ENCODE measurements around the gene NLGN2. TPM values are rescaled to one million over a fixed set of nuclear protein-coding genes. Genes with fewer than 3 reads are reported as not detected.

Gene NLGN2
- total RNA-seq, 2 experiments from 2014 or later: 0.06 to 1.2 TPM

DNA sequence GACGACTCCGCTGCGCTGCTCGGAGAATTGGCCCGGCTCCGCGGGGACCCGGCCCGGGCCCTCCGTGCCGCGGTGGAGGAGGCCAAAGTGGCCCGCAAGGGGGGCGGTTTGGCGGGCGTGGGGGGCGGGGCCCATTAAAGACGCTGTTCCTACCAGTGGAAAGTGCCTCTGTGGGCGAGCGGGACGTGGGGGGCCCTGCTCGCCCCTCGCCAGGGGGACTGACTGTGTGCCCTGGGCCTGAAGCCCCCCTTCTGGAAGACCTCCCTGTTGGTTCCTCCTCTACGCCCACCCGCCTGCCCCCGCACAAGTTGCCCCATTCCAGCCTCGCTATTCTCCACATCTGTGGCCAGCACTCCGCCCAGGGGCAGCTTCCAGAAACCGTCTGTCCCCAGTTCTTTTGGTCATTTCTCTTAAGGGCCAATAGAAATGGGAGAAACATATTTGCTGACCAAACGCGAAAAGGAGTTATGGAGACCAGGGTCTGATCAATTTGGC, 29.8 kb downstream of the NLGN2 start:
- Histone ChIP-seq H3K36me3 (ENCODE audit: insufficient read depth, low read length) (no peaks in the 10 kb centered on the region), H3K4me2 (ENCODE audit: low read length) (peak overlapping the region; percentile 99), H3K9me3 (ENCODE audit: low read length) (no peaks in the 10 kb centered on the region), H3K9me2 (ENCODE audit: insufficient read depth, low read length) (no peaks in the 10 kb centered on the region), H4K20me1 (ENCODE audit: insufficient read depth, low read length) (no peaks in the 10 kb centered on the region), H3K79me2 (ENCODE audit: insufficient read depth, low read depth, low read length) (peaks cover 4% of the 10 kb centered on the region; the same call in 1 of the 2 replicates), H3K4me3 (ENCODE audit: low read depth, low read length, poor library complexity, severe bottlenecking) (peak overlapping the region; percentile 76), H3K27ac (ENCODE audit: low read depth, low read length, poor library complexity, severe bottlenecking) (no peak overlapping the region), H2AFZ (ENCODE audit: low read length) (no peak overlapping the region), H3K4me1 (ENCODE audit: insufficient read depth, low read length, poor library complexity, severe bottlenecking) (peaks cover 40% of the 10 kb centered on the region)
- no TSS peak for BruUV-seq (replicated peaks)
- CTCF ChIA-PET (ENCODE audit: unreplicated experiment): interaction anchor here (1.4 kb wide), 1 partner anchor 107 kb away, joined by 6 read pairs; no protein-coding TSS in a partner anchor
- no peak for TF ChIP-seq EZH2phosphoT487 (IDR thresholded peaks at IDR 0.05; ENCODE audit: borderline replicate concordance, low read depth, low read length)
- no peak for DNase-seq (ENCODE audit: low spot score)
- intact Hi-C loops (cut with micrococcal nuclease; ENCODE audit: unreplicated experiment): loop anchor here (1.0 to 5.0 kb wide), 4 partner anchors 47 to 400 kb away; partner anchors contain the start of genes POLR2A, SENP3 and SLC16A13
- POLR2A ChIA-PET: interaction anchor here (0.5 kb wide), 1 partner anchor 13 kb away, joined by 6 read pairs; no protein-coding TSS in a partner anchor

GRCh38 chr17:7437950-7438614, 30.4 kb downstream of the NLGN2 start:
- Histone ChIP-seq H3K9me2 (ENCODE audit: insufficient read depth, low read length) (no peaks in the 10 kb centered on the region), H3K4me2 (ENCODE audit: low read length) (peak overlapping the region; percentile 99), H4K20me1 (ENCODE audit: insufficient read depth, low read length) (no peaks in the 10 kb centered on the region), H3K4me3 (ENCODE audit: low read depth, low read length, poor library complexity, severe bottlenecking) (peak overlapping the region; percentile 55), H3K79me2 (ENCODE audit: insufficient read depth, low read depth, low read length) (peaks cover 4% of the 10 kb centered on the region; the same call in 1 of the 2 replicates), H3K4me1 (ENCODE audit: insufficient read depth, low read length, poor library complexity, severe bottlenecking) (peaks cover 40% of the 10 kb centered on the region), H2AFZ (ENCODE audit: low read length) (no peak overlapping the region), H3K27ac (ENCODE audit: low read depth, low read length, poor library complexity, severe bottlenecking) (no peak overlapping the region), H3K36me3 (ENCODE audit: insufficient read depth, low read length) (no peaks in the 10 kb centered on the region), H3K9me3 (ENCODE audit: low read length) (no peaks in the 10 kb centered on the region)
- no TSS peak for BruUV-seq (replicated peaks)
- CTCF ChIA-PET (ENCODE audit: unreplicated experiment): interaction anchor here (0.8 kb wide), 1 partner anchor 41 kb away, joined by 3 read pairs; the partner anchor contains the start of gene ZBTB4
- peak; percentile 29 for DNase-seq (ENCODE audit: low spot score)
- intact Hi-C loops (cut with micrococcal nuclease; ENCODE audit: unreplicated experiment): loop anchor here (1.0 to 5.0 kb wide), 4 partner anchors 46 to 401 kb away; partner anchors contain the start of genes POLR2A, SENP3 and SLC16A13
- POLR2A ChIA-PET: interaction anchor here (0.6 kb wide), 1 partner anchor 54 kb away, joined by 3 read pairs; no protein-coding TSS in a partner anchor
- TF ChIP-seq EZH2phosphoT487 (IDR thresholded peaks at IDR 0.05; ENCODE audit: borderline replicate concordance, low read depth, low read length) (no peak), CTCF (conservative IDR thresholded peaks at IDR 0.05; ENCODE audit: low read length) (no peak)

GRCh38 chr17:7438656-7439460, 31.2 kb downstream of the NLGN2 start:
- peaks cover 40% of the 10 kb centered on the region for H3K4me1 ChIP-seq (ENCODE audit: insufficient read depth, low read length, poor library complexity, severe bottlenecking)
- TF ChIP-seq CTCF (conservative IDR thresholded peaks at IDR 0.05; ENCODE audit: low read length): no peak
- TF ChIP-seq EZH2phosphoT487 (IDR thresholded peaks at IDR 0.05; ENCODE audit: borderline replicate concordance, low read depth, low read length): no peak
- H4K20me1 ChIP-seq (ENCODE audit: insufficient read depth, low read length): no peaks in the 10 kb centered on the region
- no peaks in the 10 kb centered on the region for H3K9me3 ChIP-seq (ENCODE audit: low read length)
- ChIA-PET CTCF (ENCODE audit: unreplicated experiment) (interaction anchor here (0.8 kb wide), 1 partner anchor 41 kb away, joined by 3 read pairs; the partner anchor contains the start of gene ZBTB4), POLR2A (interaction anchor here (0.6 kb wide), 1 partner anchor 55 kb away, joined by 3 read pairs; no protein-coding TSS in a partner anchor)
- no peaks in the 10 kb centered on the region for H3K36me3 ChIP-seq (ENCODE audit: insufficient read depth, low read length)
- intact Hi-C loops (cut with micrococcal nuclease; ENCODE audit: unreplicated experiment): loop anchor here (5.0 kb wide), 1 partner anchor 402 kb away; the partner anchor contains the start of gene SLC16A13
- no TSS peak for BruUV-seq (replicated peaks)
- H3K4me2 ChIP-seq (ENCODE audit: low read length): peak overlapping the region; percentile 99
- no peak overlapping the region for H3K27ac ChIP-seq (ENCODE audit: low read depth, low read length, poor library complexity, severe bottlenecking)
- H3K9me2 ChIP-seq (ENCODE audit: insufficient read depth, low read length): no peaks in the 10 kb centered on the region
- H3K79me2 ChIP-seq (ENCODE audit: insufficient read depth, low read depth, low read length): peaks cover 4% of the 10 kb centered on the region; the same call in 1 of the 2 replicates
- H2AFZ ChIP-seq (ENCODE audit: low read length): no peak overlapping the region
- no peak for DNase-seq (ENCODE audit: low spot score)
- peak overlapping the region; percentile 55 for H3K4me3 ChIP-seq (ENCODE audit: low read depth, low read length, poor library complexity, severe bottlenecking)

Data from OCI-LY7 (cell line).